HG02885 (cell line): ENCODE data around the gene CAND1.
"Not testable (repeated sequence)": the region's sequence is repeated elsewhere in the genome, so short reads cannot be mapped to it uniquely, and the experiment has no call there.

Experiments used
- ATAC-seq: cut with Tn5 transposase; IDR thresholded peaks from one replicate; pipeline ENCODE4 v1.9.1; 2021; ENCODE audit warnings: mild to moderate bottlenecking; ENCODE audit not compliant: unreplicated experiment, poor library complexity

CAND1 gene

GRCh38 chr12:67333649-67334048 is 64.5 kb downstream of the CAND1 start:
- ATAC-seq: no peak

GRCh38 chr12:67338426-67338825 is 69.3 kb downstream of the CAND1 start:
- no peak for ATAC-seq

- ATAC-seq: no peak
Observed at GRCh38 chr12:67339530-67339929, 70.4 kb downstream of the CAND1 start.

DNA sequence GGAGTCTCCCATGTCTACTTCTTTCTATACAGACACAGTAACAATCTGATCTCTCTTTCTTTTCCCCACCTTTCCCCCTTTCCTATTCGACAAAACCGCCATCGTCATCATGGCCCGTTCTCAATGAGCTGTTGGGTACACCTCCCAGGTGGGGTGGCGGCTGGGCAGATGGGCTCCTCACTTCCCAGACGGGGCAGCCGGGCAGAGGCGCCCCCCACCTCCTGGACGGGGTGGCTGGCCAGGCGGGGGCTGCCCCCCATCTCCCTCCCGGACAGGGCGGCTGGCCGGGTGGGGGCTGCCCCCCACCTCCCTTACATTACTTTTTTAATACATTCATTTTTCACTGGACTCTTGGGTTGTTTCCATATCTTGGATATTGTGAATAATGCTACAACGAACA is 71.9 kb downstream of the CAND1 start:
- ATAC-seq: not testable (repeated sequence)

GRCh38 chr12:67344979-67345710 is 76.0 kb downstream of the CAND1 start:
- ATAC-seq: no peak

DNA sequence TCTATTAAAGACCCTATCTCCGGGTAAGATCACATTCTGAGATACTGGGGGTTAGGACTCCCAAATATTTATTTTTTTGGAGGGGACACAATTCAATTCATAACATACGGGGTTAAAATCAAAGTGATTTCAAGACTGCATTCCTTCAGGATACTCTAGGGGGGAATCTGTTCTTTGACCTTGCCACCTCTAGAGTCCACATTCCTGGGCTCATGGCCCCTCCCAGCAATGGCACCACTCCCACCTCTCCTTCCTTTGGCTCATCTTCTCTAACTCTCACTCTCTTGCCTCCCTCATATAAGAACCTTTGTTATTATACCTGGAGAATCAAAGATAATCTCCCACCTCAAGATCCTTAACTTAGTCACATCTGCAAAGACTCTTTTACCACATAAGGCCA is 79.5 kb downstream of the CAND1 start:
- ATAC-seq: no peak

DNA sequence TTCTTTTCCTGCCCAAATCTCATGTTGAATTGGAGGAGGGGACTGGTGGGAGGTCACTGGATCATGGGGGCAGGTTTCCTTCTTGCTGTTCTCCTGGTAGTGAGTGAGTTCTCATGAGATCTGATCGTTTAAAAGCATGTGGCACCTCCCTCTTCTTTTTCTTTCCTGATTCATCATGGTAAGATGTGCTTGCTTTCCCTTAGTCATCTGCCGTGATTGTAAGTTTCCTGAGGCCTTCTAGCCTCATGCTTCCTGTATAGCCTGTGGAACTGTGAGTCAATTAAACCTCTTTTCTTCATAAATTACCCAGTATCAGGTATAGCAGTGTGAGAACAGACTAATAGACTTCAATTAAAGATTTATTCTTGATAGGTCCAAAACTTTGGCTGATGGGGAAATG is 83.5 kb downstream of the CAND1 start:
- ATAC-seq: no peak

- no peak for ATAC-seq
Observed at GRCh38 chr12:67354322-67354721, 85.2 kb downstream of the CAND1 start.

DNA sequence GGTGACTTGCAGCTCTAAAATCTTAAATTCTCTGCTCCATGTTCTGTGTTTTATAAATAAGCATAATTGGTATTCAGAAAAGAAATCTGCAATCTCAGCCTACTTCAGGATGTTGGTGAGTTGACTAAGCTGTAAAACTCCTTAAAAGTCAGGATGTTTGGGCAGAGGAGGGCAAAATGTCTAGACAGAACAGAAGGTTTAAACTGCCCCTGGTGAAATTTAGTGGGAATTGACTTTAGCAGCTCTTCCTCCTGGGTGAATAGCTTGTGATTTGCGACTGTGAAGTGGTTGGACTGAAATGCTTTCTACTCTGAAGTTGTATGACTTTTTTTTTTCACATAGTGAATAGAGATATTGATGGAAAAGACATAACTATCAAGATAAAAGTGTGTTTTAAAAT is 85.8 kb downstream of the CAND1 start:
- ATAC-seq: no peak

- ATAC-seq: peak; percentile 61
Observed at GRCh38 chr12:67355428-67356379, 86.5 kb downstream of the CAND1 start.

- ATAC-seq: no peak
Observed at GRCh38 chr12:67356380-67356774, 87.2 kb downstream of the CAND1 start.

GRCh38 chr12:67357376-67358125 is 88.4 kb downstream of the CAND1 start:
- ATAC-seq: no peak

DNA sequence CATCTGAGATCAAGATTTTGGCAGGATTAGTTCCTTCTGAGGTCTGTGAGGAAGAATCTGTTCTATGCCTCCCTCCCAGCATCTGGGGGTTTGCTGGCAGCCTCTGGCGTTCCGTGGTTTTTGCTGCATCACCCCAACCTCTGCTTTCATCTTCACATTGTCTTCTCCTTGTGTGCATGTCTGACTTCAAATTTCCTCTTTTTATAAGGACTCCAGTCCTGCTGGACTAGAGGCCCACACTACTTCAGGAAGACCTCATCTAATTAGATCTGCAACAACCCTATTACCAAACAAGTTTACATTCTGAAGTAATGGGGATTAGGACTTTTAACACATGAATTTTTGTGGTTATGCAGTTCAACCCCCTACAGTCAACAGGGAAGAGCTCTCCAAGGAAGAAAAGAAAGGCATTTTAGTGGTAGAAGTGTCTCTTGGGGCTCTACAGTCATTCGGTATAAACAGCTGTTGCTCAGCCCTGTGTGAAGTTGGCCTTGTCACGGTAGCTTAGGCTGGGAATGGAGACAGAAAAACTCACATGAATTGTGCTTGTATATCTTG is 89.7 kb downstream of the CAND1 start:
- peak; percentile 50 for ATAC-seq

DNA sequence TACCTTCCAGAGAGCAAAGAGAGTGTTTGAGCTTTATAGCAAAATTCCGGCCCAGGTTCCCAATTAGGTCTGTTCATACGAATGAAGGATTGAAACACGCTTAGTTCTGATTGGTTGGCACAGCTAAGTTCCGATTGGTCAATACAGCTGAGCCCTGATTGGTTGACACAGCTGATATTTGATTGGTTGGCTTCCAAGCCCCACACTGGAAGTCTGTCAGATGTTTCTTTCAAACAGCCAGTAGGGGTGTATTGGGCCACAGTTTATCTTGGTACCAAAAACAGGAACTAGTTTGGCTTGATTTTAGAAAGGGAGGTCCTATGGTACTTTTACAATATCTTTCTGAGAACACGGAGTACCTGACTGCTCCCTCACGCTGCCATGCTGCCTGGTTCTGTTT is 93.4 kb downstream of the CAND1 start:
- no peak for ATAC-seq

GRCh38 chr12:67364228-67364627 is 95.1 kb downstream of the CAND1 start:
- no peak for ATAC-seq

- no peak for ATAC-seq
Observed at GRCh38 chr12:67365131-67365530, 96.0 kb downstream of the CAND1 start.

GRCh38 chr12:67367843-67368242 is 98.7 kb downstream of the CAND1 start:
- ATAC-seq: peak; percentile 56
